ACC112 (cell line): ENCODE data around the gene KIAA1671.

Source experiments
- H2AFZ ChIP-seq: fragments of 200-600 bp; sonication (generic); one replicate; pipeline ENCODE4 v1.6.0; 2017; ENCODE audit warnings: antibody characterized with exemption, low read length; ENCODE audit not compliant: unreplicated experiment
- H3K27ac ChIP-seq: fragments of 200-600 bp; sonication (generic); 2 replicates; pipeline ENCODE4 v1.5.1; 2014; ENCODE audit warnings: low read depth, mild to moderate bottlenecking, antibody characterized with exemption, low read length, moderate library complexity
- H3K27me3 ChIP-seq: fragments of 200-600 bp; sonication (generic); 2 replicates; pipeline ENCODE4 v1.6.1; 2014; ENCODE audit warnings: mild to moderate bottlenecking, antibody characterized with exemption, low read length, moderate library complexity, mixed read lengths; ENCODE audit not compliant: insufficient read depth
- H3K36me3 ChIP-seq: fragments of 200-600 bp; sonication (generic); 2 replicates; pipeline ENCODE4 v1.6.1; 2016; ENCODE audit warnings: mild to moderate bottlenecking, antibody characterized with exemption, low read length, moderate library complexity, mixed read lengths; ENCODE audit not compliant: insufficient read depth
- H3K4me1 ChIP-seq: fragments of 200-600 bp; sonication (generic); one replicate; pipeline ENCODE4 v1.6.1; 2016; ENCODE audit warnings: low read length, mixed read lengths; ENCODE audit not compliant: insufficient read depth, unreplicated experiment, control insufficient read depth
- H3K4me3 ChIP-seq: fragments of 200-600 bp; sonication (generic); 2 replicates; pipeline ENCODE4 v1.5.1; 2014; ENCODE audit warnings: mild to moderate bottlenecking, low read depth, low read length
- H3K79me2 ChIP-seq: fragments of 200-600 bp; sonication (generic); one replicate; pipeline ENCODE4 v1.6.0; 2016; ENCODE audit warnings: low read length; ENCODE audit not compliant: control insufficient read depth, unreplicated experiment, insufficient read depth

KIAA1671 gene

DNA sequence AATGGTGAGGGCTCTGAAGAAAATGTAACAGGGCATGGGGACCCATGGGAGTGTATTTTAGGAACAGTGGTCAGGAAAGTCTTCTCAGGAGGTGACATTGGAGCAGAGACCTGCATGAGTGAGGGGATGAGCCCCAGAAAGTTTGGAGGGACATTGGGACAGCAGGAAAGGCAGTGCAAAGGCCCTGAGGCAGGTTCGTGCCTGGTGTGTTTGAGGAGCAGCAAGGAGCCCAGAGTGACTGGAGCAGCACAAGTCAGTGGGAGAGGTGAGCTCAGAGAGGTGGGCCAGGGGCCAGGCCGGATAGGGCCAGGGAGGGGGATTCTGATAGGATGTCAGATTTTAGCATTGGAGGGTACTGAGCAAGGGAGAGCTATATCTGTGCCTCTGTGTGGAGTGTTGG lies 167.1 kb downstream of the KIAA1671 start:
- H3K27ac ChIP-seq, result no peak overlapping the region
- no peaks in the 10 kb centered on the region for H3K4me1 ChIP-seq

DNA sequence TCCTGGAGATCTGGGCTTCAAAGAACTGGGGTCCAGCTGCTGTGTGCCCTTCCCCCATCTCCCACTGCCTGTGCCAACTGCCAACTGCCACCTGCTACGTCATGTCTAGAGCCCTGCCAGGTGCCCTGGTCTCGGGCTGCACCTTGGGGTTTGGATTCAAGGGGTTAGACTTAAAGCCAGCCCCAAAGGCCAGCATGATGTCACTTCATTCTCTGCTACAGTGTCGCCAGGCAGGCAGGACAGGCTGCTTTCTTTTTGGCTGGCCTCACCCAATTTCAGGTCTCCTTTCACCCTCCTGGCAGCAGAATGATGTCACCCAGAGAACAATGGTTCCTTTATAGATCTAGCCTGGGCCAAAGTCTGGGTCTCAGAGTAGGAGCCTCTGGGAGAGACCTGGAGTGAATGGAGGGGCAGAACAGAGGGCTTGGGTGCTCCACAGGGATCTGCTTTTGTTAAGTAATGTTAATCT lies 167.6 kb downstream of the KIAA1671 start:
- no peaks in the 10 kb centered on the region for H3K36me3 ChIP-seq
- no peak overlapping the region for H2AFZ ChIP-seq
- H3K27ac ChIP-seq, result no peak overlapping the region
- no peaks in the 10 kb centered on the region for H3K27me3 ChIP-seq
- H3K79me2 ChIP-seq, result no peaks in the 10 kb centered on the region
- H3K4me3 ChIP-seq, result no peak overlapping the region
- no peaks in the 10 kb centered on the region for H3K4me1 ChIP-seq

More for the DNA sequence above, 167.1 kb downstream of the KIAA1671 start:
- Histone ChIP-seq H3K79me2 (no peaks in the 10 kb centered on the region), H3K27me3 (no peaks in the 10 kb centered on the region), H2AFZ (no peak overlapping the region), H3K4me3 (no peak overlapping the region), H3K36me3 (no peaks in the 10 kb centered on the region)

DNA sequence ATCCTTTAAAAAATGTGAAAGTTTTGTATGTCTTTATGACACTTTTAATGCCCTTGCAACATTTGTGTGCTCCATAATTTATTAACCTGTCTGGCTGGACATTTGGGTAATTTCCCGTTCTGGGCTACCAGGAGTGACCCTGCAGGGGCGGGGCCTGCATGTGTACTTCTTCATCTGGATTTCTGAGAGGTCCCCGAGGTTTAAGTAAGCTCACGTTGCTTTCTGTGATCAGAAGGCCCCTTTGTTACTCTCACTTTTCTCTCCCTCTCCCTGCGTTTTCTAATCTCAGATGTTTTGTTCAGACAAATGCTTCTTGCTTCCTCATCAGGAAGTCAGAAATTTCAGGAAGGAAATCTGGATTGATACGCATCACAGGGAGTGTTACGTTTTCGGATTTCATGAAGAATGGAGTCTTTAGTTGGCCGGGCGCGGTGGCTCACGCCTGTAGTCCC lies 168.3 kb downstream of the KIAA1671 start:
- Histone ChIP-seq H2AFZ (no peak overlapping the region), H3K4me1 (no peaks in the 10 kb centered on the region), H3K4me3 (no peak overlapping the region), H3K36me3 (no peaks in the 10 kb centered on the region), H3K27ac (no peak overlapping the region), H3K79me2 (no peaks in the 10 kb centered on the region), H3K27me3 (no peaks in the 10 kb centered on the region)

- H3K79me2 ChIP-seq, result no peaks in the 10 kb centered on the region
- H3K36me3 ChIP-seq, result no peaks in the 10 kb centered on the region
- no peaks in the 10 kb centered on the region for H3K27me3 ChIP-seq
- no peak overlapping the region for H2AFZ ChIP-seq
- H3K4me3 ChIP-seq, result no peak overlapping the region
- no peak overlapping the region for H3K27ac ChIP-seq
- H3K4me1 ChIP-seq, result no peaks in the 10 kb centered on the region
Measured at GRCh38 chr22:25122136-25122764, 169.7 kb downstream of the KIAA1671 start.

DNA sequence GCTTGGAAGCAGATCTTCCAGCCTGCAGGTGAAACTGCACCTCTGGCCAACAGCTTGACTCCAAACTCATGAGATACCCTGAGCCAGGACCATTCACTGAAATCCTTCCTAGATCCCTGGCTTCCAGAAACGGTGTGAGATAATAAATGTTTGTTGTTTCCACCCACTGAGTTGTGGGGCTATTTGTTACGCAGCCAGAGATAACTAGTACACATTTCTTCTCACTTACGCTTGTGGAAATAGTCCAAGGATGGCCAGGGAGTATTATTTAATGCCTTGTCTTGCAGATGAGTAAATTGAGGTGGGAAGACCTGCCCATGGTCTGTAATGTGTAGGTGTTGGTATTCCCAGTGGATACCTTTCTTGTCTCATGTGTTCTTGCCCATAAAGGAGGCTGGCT lies 171.2 kb downstream of the KIAA1671 start:
- no peak overlapping the region for H2AFZ ChIP-seq
- H3K27ac ChIP-seq, result no peak overlapping the region
- no peaks in the 10 kb centered on the region for H3K36me3 ChIP-seq
- H3K4me3 ChIP-seq, result no peak overlapping the region
- no peaks in the 10 kb centered on the region for H3K27me3 ChIP-seq
- no peaks in the 10 kb centered on the region for H3K4me1 ChIP-seq
- H3K79me2 ChIP-seq, result no peaks in the 10 kb centered on the region

- Histone ChIP-seq H3K4me3 (no peak overlapping the region), H3K27me3 (no peaks in the 10 kb centered on the region), H3K36me3 (no peaks in the 10 kb centered on the region), H3K4me1 (no peaks in the 10 kb centered on the region), H3K27ac (no peak overlapping the region), H2AFZ (no peak overlapping the region), H3K79me2 (no peaks in the 10 kb centered on the region)
Measured at GRCh38 chr22:25125693-25126357, 173.3 kb downstream of the KIAA1671 start.

DNA sequence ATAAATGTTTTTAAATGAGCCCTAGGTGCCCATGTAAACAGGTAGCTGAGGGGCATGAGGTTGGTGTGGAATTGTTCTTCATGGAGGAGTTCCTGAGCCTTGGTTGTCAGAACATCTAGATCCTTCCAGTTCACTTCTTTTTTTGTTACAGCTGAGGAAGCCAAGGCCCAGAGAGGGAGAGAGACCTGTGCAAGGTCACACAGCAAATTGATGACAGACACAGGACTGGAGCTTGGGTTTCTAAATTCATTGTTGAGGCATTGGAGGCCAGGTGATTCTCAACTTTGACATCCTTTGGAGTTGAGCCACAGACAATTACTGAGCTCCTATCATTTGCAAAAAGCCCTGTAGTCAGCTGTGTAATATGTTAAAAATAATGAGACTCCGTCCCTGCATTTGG lies 174.0 kb downstream of the KIAA1671 start:
- Histone ChIP-seq H3K27ac (no peak overlapping the region), H3K27me3 (no peaks in the 10 kb centered on the region), H3K4me3 (no peak overlapping the region), H2AFZ (no peak overlapping the region), H3K4me1 (no peaks in the 10 kb centered on the region), H3K79me2 (no peaks in the 10 kb centered on the region), H3K36me3 (no peaks in the 10 kb centered on the region)

DNA sequence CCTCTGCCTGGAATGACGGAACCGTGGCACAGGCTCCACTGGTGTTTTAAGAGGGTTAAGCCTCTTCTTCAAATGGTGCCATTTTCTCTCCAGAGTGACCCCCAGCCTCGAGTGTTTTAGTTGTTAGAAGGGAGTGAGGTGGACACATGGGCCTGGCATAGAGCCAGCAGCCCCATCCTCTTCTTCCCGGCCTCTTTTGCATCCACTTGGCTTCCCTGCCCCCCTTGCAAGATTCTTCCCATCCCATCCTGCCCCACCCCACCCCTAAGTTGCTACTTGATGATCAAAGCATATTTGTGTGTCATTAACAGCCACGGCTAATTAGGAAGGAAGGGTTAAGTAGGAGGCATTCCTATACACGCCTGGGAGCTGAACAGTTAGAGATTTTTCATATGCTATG lies 174.8 kb downstream of the KIAA1671 start:
- Histone ChIP-seq H2AFZ (no peak overlapping the region), H3K79me2 (no peaks in the 10 kb centered on the region), H3K4me1 (no peaks in the 10 kb centered on the region), H3K36me3 (no peaks in the 10 kb centered on the region), H3K27ac (no peak overlapping the region), H3K27me3 (no peaks in the 10 kb centered on the region), H3K4me3 (no peak overlapping the region)

DNA sequence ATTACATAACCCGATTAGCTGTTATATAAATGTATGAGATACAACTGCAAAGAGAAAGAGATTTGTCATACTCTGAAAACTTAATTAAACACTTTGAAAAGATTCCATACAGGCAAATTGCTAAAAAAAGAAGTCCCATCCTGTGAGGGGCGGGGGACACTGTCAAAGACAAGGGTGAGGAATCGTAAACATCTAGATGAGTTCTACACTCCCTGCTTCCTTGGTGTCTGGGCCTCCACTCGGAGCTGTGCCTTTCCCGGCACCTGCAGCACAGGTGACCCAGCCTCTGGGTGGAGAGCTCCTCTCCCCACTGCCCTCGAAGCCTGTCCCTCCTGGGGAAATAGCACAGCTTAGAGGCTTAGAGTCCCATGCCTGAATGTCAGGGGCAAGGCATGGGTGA lies 177.9 kb downstream of the KIAA1671 start:
- Histone ChIP-seq H3K79me2 (no peaks in the 10 kb centered on the region), H3K4me3 (no peak overlapping the region), H3K36me3 (no peaks in the 10 kb centered on the region), H2AFZ (no peak overlapping the region), H3K27ac (no peak overlapping the region), H3K4me1 (no peaks in the 10 kb centered on the region), H3K27me3 (no peaks in the 10 kb centered on the region)

DNA sequence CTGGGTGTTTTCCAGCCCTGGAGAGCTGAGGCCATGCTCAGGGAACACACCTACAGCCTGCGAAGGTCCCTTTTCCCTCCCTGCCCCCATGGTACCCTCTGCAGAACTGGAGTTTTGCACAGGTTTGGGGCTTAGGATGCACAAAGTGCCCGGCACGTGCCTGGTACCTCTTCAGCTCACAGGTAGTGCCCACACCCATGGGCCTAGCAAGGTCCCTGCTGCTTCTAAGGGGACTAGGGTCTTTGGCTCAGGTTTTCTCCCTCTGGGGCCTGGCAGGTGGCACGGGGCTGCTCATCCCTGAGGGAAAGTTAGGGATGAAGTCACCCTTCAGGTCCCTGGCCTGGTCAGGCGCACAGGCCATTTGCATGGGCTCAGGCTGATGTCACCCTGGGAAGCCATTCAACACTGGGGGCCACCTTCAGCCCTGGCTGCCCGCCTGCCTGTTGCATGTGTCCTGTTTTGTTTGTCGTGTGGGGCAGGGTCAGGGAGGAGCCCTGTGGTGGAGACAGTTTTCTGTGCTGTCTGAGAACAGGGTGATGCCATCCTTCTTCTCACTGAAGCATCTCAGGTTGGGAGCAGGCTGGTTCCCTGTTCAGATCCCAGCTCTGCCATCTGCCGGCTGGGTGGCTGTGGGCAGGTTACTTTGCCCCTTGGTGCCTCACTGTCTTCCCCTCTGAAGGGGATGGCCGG lies 178.8 kb downstream of the KIAA1671 start:
- Histone ChIP-seq H3K27me3 (no peaks in the 10 kb centered on the region), H2AFZ (no peak overlapping the region), H3K4me1 (no peaks in the 10 kb centered on the region), H3K79me2 (no peaks in the 10 kb centered on the region), H3K36me3 (no peaks in the 10 kb centered on the region), H3K27ac (no peak overlapping the region), H3K4me3 (no peak overlapping the region)

DNA sequence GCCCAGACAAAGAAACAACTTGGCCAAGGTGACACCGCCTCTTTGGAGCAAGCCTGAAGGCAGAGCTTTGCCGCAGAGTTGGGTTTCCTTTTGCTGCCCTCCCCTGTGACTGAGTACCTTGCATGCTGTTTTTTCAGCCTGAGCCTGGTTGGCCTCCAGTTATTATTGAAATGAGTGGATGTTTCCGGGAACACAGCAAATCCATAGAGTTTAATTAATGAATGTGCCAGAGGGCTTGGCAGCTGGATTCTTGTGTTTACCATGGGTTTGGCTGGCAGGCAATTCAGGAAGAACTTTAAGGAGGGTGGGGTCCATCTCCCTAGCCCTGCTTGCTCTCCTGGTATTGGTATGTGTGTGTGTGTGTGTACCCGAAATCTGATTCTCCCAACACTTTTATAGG lies 181.5 kb downstream of the KIAA1671 start:
- H3K27ac ChIP-seq, result no peak overlapping the region
- H3K27me3 ChIP-seq, result no peaks in the 10 kb centered on the region
- no peaks in the 10 kb centered on the region for H3K4me1 ChIP-seq
- H3K36me3 ChIP-seq, result no peaks in the 10 kb centered on the region
- no peak overlapping the region for H2AFZ ChIP-seq
- no peak overlapping the region for H3K4me3 ChIP-seq
- H3K79me2 ChIP-seq, result no peaks in the 10 kb centered on the region
